Ishikawa (cell line): ENCODE results near the gene SLC29A2.

ENCODE experiments used
- CREB1 ChIP-seq: IDR thresholded peaks from 2 replicates; pipeline ENCODE4 v1.6.1; 2012; ENCODE audit warnings: low read depth
- EP300 ChIP-seq: IDR thresholded peaks from 2 replicates; pipeline ENCODE4 v1.6.1; 2012; ENCODE audit warnings: borderline replicate concordance
- MAX ChIP-seq: IDR thresholded peaks from 2 replicates; pipeline ENCODE4 v1.6.1; 2012
- TAF1 ChIP-seq: IDR thresholded peaks from 2 replicates; pipeline ENCODE4 v1.6.1; 2012; ENCODE audit warnings: low read depth, mild to moderate bottlenecking
- USF1 ChIP-seq: IDR thresholded peaks from 2 replicates; pipeline ENCODE4 v1.6.1; 2012

GRCh38 chr11:66339162-66339675 is 32.3 kb downstream of the SLC29A2 start:
- TF ChIP-seq MAX (no peak), EP300 (no peak), CREB1 (no peak), USF1 (no peak), TAF1 (no peak)
